Stimulated activated CD8-positive, alpha-beta memory T cell treated with anti-CD3 and anti-CD28 coated beads, Interleukin-2, amount 100 ng/mL, for 1 hour (primary cell): Measurements from ENCODE around the gene CLDN5.

ENCODE experiments used
- DNase-seq, 2 donors: peaks; one replicate each; pipeline ENCODE4 v3.0.0-alpha.2; 2020; ENCODE audit warnings: low read depth in 2 of 2

Gene CLDN5

DNA sequence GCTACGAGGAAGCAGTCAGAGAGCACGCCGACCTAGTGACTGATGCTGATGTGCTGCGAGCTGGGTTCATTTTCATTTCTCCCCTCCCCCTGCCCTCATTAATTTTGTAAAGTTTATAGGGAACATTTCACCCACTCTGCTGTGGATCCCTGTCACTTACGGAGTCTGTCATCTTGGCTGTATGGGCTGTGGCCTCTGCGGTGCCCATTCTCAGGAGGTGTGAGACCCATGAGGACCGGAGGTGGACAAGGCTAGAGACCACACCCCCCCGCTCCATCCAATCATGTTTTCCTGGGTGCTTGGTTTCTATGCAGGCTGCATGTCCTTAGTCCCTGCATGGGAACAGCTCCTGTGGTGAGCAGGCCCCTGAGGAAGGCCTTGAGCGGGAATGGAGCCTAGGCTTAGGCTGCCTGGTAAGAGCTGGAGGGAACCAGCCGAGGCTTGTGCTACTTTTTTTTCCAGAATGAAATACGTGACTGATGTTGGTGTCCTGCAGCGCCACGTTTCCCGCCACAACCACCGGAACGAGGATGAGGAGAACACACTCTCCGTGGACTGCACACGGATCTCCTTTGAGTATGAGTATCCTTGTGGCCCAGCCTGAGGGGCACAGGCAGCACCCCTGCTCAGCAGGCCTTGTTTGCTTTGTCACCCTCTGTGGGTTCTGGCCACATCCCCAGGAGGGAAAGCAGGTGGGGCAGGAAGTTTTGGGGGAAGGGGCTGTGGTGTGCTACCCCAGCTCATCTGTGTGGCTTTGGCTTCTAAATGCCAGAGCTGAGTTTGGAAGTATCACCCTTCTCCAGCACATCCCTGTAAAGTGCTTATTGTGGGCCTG, 19.1 kb downstream of the CLDN5 start:
- no peak for DNase-seq

DNA sequence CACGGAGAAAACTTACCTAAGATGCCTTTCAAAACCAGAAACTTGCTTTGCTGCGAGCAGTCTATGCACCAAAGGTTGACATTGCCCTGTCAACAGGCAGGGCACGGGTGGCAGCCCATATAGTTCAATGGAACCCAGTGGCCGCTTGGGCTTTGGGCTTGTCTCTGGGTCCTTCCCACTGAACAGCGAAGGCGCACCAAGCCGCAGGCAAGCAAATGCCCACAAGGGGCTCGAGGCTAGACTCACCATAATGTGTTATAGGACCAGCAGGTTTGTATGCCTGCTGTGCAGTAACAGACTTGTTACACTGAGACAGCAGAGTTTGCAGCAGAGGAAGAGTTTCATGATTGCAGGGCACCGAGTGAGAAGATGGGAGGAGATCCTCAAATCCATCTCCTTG, 20.3 kb downstream of the CLDN5 start:
- DNase-seq, result no peak

DNA sequence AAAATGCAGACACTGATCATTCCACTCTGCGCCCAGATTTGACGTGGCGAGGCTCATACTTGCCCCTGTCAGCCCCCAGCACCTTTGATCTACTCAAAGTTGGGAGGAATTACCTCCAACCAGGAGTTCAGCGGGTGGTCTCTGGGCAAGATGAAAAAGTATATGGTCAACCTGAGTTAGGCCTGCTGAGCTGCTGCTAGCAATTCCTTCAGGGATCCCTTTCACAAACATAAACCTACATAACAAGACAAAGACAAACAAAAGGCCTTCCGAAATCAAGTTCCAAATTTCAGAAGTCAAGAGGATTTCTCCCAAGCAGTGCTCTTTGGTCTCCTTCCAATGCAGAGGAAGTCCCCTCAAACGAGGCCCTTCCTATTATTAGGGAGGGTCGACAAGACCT, 20.8 kb downstream of the CLDN5 start:
- no peak for DNase-seq

DNA sequence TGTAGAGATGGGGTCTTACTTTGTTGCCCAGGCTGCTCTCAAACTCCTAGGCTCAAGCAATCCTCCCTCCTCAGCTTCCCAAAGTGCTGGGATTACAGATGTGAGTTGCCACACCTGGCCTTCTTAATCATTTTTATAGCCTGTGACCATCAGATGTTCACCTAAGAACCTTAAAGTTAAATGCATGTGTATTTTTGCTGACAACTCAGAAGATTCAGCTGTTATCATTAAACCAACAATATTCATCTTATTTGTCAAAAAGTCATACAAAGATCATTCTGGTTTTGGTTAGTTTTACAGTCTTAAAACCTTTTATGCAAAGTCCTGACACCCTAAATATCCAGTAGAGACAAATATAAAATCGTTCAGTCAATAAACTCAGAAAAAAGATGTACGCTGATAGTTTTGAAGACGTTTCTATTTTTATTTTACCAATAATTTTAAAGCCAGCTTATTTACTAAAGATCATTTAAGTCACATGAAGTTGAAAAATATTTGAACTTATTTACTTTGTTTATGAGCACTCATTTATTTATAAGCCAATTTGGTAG, 22.2 kb downstream of the CLDN5 start:
- DNase-seq, result no peak

DNA sequence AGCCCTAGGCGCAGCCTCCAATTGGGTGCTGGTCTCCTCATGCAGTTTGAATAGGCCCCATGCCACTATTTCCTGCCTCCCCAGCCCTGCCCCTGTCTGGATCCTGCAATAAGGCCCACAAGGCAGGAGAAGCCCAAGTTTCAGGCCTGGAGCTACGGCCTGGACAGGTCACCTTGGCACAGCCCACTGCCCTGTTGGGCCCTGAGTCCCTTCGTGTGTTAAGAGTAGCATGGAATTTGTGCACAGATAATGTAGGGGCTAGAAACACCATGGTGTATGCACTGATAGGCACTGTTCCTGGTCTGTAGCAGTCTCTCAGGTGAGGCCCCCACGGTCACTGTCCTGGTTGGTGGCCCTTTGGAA, 24.3 kb downstream of the CLDN5 start:
- DNase-seq, result no peak

DNA sequence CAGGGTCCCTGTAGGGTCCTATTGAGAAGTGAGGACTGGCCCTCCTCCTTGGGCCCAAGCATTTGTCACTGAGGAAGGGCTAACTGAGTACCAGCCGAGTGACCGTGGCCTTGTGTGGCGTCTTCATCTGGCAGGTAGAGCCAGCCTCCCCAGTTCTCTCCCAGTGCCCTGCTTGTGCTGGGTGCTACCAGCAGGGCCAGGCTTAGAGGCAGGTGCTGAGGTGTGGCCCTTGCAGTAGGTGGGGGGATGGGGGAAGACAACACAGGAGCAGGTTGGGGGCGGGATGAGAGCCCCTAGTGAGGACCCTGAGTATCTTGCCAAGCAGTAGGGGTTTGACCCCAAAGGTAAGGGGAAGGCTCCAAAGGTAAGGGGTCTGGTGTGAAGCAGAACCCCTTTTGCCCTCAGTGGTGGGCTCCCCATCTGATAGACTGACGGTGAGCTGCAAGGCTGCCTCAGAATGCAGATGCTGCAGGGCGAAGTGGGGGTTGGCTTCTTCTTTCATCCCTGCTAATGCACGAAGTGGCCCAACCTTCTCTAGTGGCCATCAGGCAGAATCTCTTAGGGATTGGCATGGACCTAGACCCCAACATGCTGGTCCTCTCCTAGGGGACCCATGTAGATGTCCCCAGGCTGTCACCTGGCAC, 24.9 kb downstream of the CLDN5 start:
- no peak for DNase-seq

DNA sequence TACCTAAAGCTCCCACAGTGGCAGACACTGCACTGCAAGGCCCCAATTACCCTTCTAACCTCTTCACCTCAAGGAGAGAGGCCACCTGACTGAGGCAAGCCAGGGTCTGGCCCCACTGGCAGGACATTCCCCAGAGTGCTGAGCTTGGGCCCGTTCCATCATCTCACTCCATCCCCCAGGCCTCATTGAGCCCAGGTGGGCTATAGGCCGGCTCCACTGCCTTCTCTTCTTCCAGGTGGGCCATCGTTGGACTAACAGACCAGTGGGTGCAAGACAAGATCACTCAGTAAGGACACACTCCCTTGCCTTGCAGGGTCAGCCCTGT, 25.4 kb downstream of the CLDN5 start:
- no peak for DNase-seq

DNA sequence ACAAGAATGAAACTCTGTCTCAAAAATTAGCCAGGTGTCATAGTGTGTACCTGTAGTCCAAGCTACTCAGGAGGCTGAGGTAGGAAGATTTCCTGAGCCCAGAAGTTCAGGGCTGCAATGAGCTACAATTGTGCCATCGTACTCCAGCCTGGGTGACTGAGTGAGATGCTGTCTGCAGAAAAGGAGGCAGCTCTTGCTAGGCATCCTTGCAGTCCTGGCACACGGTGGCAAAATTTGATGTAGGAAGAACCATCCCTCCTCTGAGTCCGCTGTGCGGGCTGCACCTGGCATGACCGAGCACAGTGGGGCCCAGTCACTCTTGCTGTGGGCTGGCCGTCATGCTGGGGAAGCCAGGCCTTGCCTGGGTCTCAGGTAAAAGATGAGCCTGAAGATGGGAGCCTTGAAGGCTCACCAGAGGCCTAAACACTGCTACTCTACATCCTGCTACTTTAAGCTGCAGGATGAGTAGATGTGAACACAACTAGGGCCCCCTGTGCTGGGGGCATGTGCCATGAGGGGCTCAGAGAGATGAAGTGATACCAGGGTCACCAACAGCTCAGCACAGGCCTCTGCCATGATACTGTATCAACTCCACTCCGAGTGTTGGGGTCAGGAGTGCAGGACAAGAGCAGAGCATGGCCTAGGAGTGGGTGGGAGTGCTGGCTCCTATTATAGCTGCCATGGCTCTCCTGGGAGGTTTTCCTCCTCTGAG, 25.9 kb downstream of the CLDN5 start:
- DNase-seq, result no peak

DNA sequence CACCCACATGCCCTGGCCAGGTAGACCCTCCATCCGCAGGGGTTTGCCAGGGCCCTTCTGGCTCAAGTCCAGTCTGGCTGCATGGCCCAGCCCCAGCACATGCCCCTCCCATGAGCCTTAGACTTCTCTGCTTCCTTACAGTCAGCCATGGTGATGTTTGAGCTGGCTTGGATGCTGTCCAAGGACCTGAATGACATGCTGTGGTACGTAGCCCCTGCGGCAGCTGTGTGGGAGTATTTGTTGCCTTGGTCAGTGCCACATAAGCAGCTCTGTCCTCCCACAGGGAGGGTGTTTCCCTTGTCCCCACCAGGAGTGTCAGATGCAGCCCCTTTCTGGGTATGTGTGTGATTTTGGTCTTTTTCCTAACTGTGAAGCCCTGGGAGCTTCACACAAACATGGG, 27.0 kb downstream of the CLDN5 start:
- no peak for DNase-seq

DNA sequence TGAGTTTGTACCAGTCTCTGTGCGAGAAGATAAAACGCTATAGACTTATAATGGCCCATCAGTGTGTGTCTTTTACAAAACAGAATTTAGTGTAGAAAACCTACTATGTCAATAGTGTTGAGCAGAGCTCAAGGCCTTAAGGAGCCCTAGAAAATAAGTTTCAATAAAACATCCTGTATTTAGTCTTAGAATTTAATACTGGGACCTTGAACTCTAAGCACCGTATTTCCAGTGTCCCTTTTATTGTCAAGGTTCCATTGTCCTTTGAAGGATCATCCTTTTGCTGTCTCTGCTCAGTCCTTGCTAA, 27.9 kb downstream of the CLDN5 start:
- no peak for DNase-seq

DNA sequence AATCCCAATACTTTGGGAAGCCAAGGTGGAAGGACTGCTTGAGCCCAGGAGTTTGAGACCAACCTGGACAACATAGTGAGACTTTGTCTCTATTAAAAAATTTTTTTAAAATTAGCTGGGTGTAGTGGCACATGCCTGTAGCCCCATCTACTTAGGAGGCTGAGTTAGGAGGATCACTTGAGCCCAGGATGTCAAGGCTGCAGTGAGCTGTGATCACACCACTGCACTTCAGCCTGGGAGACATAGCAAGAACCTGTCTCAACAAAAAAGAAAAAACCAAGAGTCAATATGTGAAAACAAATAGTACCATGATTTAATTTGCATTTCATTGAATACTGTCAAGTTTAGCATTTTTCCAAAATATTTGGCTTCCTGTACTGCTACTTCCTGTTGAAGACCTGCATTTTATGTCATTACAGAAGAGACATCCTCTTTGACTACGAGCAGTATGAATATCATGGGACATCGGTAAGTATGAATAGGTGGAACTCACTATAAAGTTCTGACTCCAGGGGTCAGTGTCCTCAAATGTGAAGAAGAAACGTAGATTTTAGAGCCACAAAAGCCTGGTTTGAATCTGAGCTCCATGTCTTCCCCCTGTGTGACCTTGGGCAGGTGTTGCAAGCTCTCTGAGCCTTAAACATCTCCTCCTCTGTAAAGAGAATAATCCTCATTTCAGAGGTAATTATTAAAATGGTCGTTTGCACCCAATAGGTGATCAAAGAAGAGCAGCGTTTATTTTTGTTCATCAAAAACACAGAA, 28.5 kb downstream of the CLDN5 start:
- no peak for DNase-seq

DNA sequence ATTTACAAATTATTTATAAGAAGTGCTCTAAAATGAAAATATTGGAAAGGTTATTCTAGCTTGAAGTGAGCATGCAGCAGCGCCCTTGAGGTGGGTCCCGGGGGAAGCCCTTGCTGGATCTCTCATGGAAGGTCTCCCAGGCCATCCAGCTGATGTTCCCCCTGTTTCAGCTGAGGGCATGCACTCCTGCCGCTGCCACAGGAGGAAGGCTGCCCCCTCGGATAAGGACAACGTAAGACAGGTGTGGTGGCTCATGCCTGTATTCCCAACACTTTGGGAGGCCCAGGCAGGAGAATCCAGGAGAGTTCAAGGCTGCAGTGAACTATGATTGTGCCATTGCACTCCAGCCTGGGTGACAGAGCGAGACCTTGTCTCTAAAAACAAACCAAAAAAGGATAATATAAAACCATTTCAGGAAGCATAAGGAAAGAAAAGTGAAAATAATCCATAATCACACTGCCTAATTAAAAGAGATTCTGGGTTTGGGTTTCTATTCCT, 29.5 kb downstream of the CLDN5 start:
- no peak for DNase-seq

DNA sequence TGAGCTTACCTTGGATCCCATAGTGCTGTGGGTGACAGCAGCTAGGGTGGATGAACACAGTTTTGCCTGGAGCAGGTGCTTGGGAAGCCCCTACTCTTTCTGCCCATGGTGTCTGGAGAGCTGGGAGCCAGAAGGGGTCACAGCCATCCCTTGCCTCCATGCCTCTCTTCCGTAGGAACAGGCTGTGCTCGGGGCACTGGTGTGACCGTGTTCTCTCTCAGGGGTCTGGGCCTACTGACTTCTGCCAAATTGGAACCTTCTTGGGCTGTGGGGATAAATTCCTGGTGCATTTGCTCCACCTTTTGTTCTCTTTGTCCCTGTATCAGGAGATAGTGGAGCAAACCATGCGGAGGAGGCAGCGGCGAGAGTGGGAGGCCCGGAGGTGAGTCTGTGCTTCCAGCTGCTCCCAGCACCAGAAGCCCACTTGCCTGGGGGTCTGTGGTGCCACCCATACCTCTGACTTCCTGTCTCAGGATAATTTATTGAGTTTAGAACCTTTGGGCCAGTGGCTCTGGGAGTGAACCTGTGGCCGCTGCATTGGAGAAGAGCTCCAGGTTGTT, 30.1 kb downstream of the CLDN5 start:
- DNase-seq, result no peak

DNA sequence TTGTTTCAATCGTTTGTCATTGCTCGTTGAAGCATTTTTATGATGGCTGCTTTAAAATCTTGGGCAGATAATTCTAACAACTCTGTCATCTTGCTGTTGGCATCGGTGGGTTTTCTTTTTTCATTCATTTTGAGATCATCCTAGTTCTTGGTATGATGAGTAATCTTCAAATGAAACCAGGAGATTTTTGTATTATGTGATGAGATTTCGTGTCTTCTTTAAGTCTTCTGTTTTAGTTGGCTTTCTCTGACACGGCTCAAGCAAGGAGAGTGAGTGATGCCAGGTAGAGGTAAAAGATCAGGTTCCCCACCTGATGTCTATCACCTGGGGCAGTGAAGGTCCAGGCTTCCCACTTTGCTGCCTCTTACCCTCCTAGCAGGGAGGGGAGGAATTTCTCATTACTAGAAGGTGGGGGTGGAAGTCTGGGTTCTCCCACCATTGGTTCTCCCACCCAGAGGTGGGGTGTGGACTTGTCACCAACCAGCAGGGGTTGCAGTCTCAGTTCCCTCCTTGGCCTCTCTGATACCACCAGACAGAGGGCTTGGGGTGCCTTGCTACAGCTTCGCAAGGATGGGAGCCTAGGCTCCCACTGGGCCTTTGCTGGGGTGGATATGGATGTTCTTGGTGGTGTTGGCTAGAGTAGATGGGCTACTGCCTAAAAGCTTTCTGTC, 31.6 kb downstream of the CLDN5 start:
- no peak for DNase-seq

DNA sequence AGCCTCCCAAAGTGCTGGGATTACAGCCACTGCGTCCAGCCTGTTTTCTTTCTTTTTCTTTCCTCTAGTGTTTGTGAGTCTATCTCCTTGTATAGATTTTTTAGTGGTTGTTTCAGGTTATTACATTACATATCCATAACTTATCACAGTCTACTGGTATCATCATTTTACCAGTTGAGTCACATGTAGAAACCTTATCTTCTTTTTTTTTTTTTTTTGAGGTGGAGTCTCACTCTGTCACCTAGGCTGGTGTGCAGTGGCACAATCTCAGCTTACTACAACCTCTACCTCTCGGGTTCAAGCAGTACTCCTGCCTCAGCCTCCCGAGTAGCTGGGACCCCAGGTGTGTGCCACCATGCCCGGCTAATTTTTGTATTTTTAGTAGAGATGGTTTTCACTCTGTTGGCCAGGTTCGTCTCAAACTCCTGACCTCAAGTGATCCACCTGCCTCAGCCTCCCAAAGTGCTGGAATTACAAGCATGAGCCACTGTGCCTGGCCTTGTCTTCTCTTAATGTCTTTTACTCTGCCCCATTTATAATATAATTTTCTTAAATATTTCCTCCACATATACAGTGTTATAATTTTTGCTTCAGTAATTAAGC, 33.5 kb downstream of the CLDN5 start:
- no peak for DNase-seq

DNA sequence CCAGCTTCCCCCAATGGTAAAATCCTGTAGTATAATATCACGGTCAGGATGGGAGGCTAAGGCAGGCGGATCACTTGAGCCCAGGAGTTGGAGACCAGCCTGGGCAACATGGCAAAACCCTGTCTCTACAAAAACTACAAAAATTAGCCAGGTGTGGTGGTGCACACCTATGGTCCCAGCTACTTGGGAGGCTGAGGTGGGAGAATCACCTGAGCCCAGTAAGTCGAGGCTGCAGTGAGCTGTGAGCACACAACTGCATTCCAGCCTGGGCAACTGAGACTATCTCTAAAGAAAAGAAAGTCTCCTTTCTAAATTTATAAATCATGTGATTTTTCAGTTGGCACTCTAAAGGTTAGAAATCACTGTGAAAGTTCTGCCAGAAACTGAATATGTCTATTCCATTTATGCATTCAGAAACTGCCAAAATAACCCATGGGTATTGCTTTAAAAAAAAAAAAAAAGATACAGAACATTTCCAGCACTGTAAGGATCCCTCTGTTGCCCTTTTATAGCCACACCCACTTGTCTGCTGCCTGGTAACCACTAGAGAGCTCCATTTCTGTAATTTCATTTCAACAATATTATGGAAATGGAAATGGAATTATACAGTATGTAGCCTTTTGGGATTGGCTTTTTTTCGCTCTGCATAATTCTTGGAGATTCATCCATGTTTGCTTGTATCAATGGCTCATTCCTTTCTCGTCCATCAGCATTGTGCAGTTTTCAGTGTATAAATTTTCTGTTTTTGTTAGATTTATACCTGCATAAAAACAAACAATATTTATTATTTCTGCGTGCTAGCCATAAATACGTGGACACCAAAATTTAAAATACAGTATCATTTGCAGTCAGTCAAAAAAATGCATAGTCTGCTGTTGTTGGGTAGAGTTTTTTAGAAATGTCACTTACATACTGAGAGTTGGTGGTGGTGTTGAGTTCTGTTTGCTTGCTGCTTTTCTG, 35.0 kb downstream of the CLDN5 start:
- no peak for DNase-seq

DNA sequence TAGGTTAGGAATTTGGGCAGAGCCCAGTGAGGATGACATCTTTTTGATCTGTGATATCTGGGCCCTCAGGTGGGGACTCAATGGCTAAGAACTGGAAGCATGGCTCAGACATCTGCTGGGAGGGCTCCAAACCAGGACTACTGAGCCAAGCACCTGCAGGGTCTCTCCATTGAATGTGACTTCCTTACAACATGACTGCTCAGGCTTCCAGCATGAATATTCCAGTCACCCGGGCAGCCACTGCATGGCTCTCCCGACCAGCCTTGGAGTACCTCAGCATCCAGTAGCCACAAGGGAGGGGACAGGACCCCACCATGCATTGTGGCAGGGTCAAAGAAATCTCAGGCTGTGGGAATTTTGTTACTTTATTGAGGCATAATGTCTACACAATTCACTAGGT, 35.9 kb downstream of the CLDN5 start:
- no peak for DNase-seq

DNA sequence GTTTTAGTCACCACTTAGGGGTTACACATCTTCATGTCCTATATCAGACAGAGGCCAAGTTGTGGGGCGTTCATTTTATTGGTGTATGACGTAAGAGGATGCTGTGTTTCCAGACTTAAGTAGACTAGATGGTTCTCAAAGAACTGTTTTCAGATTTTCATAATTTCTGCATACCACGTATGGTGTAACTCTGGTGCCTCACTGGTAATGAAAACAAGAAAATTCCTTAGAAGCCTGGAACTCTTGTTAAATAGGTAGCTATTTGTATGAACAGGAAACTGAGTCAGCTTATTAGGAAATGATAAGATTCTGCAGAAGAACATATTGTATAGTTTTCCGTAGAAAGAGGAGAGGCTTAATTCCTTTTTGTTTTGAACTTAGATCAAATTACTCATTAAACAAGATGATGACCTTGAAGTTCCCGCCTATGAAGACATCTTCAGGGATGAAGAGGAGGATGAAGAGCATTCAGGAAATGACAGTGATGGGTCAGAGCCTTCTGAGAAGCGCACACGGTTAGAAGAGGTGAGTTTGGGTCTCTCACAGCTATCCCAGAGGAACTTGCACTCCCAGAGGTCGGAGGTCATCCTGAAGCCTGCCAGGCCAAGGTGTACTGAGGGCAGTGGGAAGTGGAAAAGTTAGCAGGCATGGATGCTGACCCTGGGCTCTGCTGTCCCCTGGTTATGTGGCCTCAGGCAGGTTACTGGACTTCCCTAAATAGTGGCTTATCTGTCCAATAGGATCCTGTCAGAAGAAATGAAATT, 40.5 kb downstream of the CLDN5 start:
- no peak for DNase-seq

DNA sequence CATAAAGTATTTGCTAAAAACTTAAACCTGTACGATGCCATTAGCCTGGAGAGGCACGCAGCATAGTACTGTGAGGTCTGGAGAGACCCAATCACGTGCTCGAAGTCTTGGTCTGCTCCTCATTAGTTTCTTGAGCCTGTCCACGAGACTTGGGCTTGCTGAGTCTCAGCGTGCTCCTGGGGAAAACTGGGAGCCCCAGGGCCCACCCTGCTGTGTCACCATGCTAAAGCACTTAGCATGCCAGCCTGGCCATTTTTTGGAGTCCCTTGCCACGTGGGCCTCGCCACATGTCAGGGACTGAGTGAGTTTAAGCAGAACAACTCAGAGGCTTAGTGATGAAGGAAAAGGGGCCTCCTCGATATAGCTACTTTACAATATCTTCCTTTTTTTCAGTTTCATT, 41.9 kb downstream of the CLDN5 start:
- no peak for DNase-seq
